Colonic mucosa (tissue), 4 donors: ENCODE data around the gene ASZ1. TPM values are rescaled to one million over a fixed set of nuclear protein-coding genes. Genes with fewer than 3 reads are reported as not detected.

ENCODE experiments used
- DNase-seq: peaks from one replicate; pipeline ENCODE4 v3.0.0-alpha.2; 2020
- H3K27ac ChIP-seq: fragments of 200-600 bp; one replicate; pipeline ENCODE4 v1.8.0; 2021
- H3K27me3 ChIP-seq: fragments of 200-600 bp; one replicate; pipeline ENCODE4 v1.8.0; 2021
- H3K36me3 ChIP-seq: fragments of 200-600 bp; one replicate; pipeline ENCODE4 v1.8.0; 2021
- H3K4me1 ChIP-seq: fragments of 200-600 bp; one replicate; pipeline ENCODE4 v1.8.0; 2021; ENCODE audit warnings: mild to moderate bottlenecking
- H3K4me3 ChIP-seq: fragments of 200-600 bp; one replicate; pipeline ENCODE4 v1.8.0; 2021
- H3K9ac ChIP-seq, 2 donors: one replicate each; pipeline ENCODE4 v1.7.0; 2013; ENCODE audit warnings: control low read depth in 2 of 2, low read depth in 2 of 2, low read length in 2 of 2
- H3K9me3 ChIP-seq: fragments of 200-600 bp; one replicate; pipeline ENCODE4 v1.8.0; 2021
- intact Hi-C: fragments of 100-400 bp; cut with DNase I; formaldehyde crosslinking; loops from one replicate; pipeline ENCODE4 v1.14.1; 2022
- total RNA-seq, 2 donors: library from RNA; stranded (reverse); fragmentation: NEBNext Ultra II Directional in 1 of 2; extraction: Animal tissue kit (Norgen Biotek cat#: 25700) in 1 of 2; gene quantifications; one replicate each; pipeline ENCODE4 v1.2.1, GENCODE V29; 2021
- TF ChIP-seq, protein P1 (sequence below): fragments of 200-600 bp; IDR thresholded peaks from one replicate; pipeline ENCODE4 v1.8.0; 2022; ENCODE audit warnings: antibody characterized with exemption, mild to moderate bottlenecking
- donor health status: healthy.
- donor health status: DM: no; HTN: no; CAD: no.
- donor health status: DM: no; HTN: no; CAD: no.

ASZ1 gene
- total RNA-seq, 2 donors from 2014 or later = not detected

DNA sequence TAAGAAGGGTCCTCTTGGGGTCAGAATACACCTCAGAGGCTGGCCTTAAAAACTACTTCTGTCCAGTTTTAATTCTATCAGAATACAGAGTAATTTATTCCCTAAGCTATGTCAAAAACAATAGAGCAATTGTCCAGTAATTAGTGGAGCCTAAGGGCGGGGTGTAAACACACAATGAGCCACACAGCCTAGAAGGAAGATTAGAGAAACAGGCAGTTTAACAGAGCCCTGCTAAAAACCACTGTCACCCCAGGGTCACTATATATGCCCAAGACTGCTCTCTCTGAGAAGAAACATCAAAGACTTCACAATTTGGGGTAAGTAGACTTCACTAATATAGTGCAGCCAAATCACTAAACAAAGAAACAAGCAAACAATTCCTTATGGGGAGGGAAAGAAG is 77.3 kb downstream of the ASZ1 start:
- no peak for DNase-seq
- Histone ChIP-seq H3K36me3 (no peaks in the 10 kb centered on the region), H3K27me3 (no peaks in the 10 kb centered on the region), H3K4me3 (no peak overlapping the region), H3K9me3 (no peaks in the 10 kb centered on the region), H3K27ac (no peak overlapping the region), H3K9ac (no peak overlapping the region), H3K4me1 (no peaks in the 10 kb centered on the region)
- TF ChIP-seq, protein P1, sequence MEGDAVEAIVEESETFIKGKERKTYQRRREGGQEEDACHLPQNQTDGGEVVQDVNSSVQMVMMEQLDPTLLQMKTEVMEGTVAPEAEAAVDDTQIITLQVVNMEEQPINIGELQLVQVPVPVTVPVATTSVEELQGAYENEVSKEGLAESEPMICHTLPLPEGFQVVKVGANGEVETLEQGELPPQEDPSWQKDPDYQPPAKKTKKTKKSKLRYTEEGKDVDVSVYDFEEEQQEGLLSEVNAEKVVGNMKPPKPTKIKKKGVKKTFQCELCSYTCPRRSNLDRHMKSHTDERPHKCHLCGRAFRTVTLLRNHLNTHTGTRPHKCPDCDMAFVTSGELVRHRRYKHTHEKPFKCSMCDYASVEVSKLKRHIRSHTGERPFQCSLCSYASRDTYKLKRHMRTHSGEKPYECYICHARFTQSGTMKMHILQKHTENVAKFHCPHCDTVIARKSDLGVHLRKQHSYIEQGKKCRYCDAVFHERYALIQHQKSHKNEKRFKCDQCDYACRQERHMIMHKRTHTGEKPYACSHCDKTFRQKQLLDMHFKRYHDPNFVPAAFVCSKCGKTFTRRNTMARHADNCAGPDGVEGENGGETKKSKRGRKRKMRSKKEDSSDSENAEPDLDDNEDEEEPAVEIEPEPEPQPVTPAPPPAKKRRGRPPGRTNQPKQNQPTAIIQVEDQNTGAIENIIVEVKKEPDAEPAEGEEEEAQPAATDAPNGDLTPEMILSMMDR = no peak
- intact Hi-C loops = no loop called here

DNA sequence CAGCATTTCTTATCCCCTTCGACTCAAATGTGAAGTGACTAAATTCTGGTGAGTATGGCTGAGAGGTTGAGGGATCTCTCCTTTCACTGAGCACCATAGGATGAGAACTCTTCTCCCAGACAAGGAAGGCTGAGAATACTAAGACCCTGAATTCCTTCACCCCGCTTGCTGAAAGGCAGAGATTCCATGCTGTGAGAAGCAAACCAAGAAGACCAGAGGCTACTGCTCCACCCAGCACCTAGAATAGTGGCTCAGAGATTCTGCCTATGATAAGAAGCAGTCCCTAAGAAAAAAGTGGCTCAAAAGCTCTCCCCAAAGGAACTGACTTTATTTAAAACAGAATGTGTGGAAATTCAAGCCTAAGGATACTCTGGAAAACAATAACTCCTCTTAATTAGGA is 77.7 kb downstream of the ASZ1 start:
- DNase-seq = no peak

DNA sequence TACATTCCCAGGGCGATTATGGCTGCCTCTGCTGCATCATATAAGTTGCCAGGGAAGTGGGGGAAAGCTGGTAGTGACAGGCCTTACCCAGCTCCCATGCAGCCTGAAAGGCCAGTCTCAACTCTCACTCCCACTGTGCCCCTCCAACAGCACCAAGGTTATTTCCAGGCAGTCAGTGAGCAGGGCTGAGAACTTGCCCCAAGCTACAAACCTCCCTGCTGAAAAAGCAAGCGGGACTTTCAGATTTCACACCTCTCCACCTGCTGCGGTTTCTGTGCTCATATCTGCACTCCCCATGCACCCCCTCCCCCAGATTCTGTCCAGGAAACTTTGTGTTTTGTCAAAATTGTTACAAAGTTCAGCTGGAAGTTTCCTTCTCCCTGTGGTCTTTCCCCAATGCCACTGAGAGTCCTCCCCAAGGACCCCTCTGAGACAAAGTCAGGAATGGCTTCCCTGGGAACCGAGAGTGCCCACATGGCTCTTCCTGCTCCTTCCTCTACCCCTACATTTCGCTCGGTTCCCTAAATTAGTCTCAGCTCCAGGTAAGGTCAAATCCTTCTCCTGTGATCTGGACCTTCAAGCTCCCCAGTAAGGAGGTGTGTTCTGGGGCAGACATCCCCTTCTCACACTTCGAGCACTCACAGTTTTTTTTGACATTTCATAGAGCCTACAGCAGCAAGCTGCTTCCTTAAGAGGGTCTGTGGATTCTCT is 79.2 kb downstream of the ASZ1 start:
- no peak overlapping the region for H3K9ac ChIP-seq
- H3K4me3 ChIP-seq = no peak overlapping the region
- H3K36me3 ChIP-seq = no peaks in the 10 kb centered on the region
- DNase-seq = no peak
- no peaks in the 10 kb centered on the region for H3K27me3 ChIP-seq
- intact Hi-C loops = no loop called here
- TF ChIP-seq, protein P1 = no peak
- no peaks in the 10 kb centered on the region for H3K9me3 ChIP-seq
- H3K27ac ChIP-seq = no peak overlapping the region
- H3K4me1 ChIP-seq = no peaks in the 10 kb centered on the region

More for the DNA sequence above, 77.7 kb downstream of the ASZ1 start:
- intact Hi-C loops = no loop called here
- Histone ChIP-seq H3K9me3 (no peaks in the 10 kb centered on the region), H3K27ac (no peak overlapping the region), H3K9ac (no peak overlapping the region), H3K4me3 (no peak overlapping the region), H3K36me3 (no peaks in the 10 kb centered on the region), H3K27me3 (no peaks in the 10 kb centered on the region), H3K4me1 (no peaks in the 10 kb centered on the region)
- TF ChIP-seq, protein P1 = no peak

DNA sequence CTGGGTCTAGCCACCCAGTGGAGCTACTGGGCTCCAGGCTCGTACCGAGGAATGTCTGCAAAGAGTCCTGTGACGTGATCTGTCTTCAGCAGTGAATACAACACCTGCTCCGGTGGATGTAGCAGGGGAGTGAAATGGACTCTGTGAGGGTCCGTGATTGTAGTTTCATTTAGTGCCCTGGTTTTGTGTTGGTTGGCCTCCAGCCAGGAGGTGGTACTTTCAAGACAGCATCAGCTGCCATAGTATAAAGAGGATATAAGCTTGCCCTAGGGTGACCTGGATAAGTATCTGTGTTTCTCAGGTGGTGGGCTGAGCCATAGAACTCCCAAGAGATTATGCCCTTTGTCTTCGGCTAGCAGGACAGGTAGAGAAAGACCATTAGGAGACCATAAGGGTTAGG is 79.8 kb downstream of the ASZ1 start:
- H3K4me1 ChIP-seq = no peaks in the 10 kb centered on the region
- H3K4me3 ChIP-seq = no peak overlapping the region
- no peak overlapping the region for H3K27ac ChIP-seq
- H3K9me3 ChIP-seq = no peaks in the 10 kb centered on the region
- intact Hi-C loops = no loop called here
- no peaks in the 10 kb centered on the region for H3K36me3 ChIP-seq
- H3K27me3 ChIP-seq = no peaks in the 10 kb centered on the region
- H3K9ac ChIP-seq = no peak overlapping the region
- TF ChIP-seq, protein P1 = no peak
- no peak for DNase-seq

DNA sequence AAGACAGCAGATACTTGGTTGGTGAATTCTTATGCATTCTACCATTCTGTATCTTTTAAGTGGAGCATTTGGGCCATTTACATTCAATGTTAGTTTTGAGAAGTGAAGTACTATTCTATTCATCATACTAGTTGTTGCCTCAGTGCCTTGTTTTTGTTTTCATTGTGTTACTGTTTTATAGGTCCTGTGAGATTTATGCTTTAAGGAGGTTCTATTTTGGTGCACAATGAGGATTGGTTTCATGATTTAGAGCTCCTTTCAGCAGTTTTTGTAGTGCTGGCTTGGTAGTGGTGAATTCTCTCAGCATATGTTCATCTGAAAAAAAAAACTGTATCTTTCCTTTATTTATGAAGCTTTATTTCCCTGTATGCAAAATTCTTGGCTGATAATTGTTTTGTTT is 81.1 kb downstream of the ASZ1 start:
- DNase-seq = no peak

More for the DNA sequence above, 81.1 kb downstream of the ASZ1 start:
- Histone ChIP-seq H3K27ac (no peak overlapping the region), H3K4me3 (no peak overlapping the region), H3K36me3 (no peaks in the 10 kb centered on the region), H3K4me1 (no peaks in the 10 kb centered on the region), H3K27me3 (no peaks in the 10 kb centered on the region), H3K9me3 (no peaks in the 10 kb centered on the region), H3K9ac (no peak overlapping the region)
- TF ChIP-seq, protein P1 = no peak
- intact Hi-C loops = no loop called here
